HG03378 (cell line): Measurements from ENCODE around the gene NADSYN1.

Experiments used
- ATAC-seq: cut with Tn5 transposase; IDR thresholded peaks from one replicate; pipeline ENCODE4 v1.9.1; 2021; ENCODE audit warnings: mild to moderate bottlenecking, moderate library complexity; ENCODE audit not compliant: unreplicated experiment

The NADSYN1 gene

DNA sequence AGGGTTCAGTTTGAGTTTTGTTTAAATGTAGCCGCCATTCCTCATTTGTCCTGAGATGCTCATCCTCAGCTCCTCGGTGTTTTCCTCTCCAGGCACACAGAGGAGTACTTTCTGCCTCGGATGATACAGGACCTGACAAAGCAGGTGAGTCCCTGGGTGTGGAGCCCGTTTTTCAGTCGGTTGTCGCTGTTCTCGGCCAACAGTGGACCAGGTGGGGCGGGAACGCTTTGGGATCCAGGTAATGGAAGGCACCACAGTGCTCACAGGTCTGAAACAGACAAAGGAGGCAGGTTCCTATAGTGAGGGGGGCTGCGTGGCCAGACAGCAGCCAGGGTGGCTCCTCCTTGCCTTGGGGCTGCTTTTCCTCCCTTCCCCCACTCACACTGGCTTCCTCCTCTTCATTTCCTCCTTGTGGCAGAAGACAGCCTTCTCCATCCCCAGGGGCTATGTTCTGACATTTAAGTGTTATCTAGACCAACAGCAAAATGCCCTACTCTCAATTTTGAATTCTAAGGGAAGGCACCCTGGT lies 19.4 kb downstream of the NADSYN1 start:
- no peak for ATAC-seq

DNA sequence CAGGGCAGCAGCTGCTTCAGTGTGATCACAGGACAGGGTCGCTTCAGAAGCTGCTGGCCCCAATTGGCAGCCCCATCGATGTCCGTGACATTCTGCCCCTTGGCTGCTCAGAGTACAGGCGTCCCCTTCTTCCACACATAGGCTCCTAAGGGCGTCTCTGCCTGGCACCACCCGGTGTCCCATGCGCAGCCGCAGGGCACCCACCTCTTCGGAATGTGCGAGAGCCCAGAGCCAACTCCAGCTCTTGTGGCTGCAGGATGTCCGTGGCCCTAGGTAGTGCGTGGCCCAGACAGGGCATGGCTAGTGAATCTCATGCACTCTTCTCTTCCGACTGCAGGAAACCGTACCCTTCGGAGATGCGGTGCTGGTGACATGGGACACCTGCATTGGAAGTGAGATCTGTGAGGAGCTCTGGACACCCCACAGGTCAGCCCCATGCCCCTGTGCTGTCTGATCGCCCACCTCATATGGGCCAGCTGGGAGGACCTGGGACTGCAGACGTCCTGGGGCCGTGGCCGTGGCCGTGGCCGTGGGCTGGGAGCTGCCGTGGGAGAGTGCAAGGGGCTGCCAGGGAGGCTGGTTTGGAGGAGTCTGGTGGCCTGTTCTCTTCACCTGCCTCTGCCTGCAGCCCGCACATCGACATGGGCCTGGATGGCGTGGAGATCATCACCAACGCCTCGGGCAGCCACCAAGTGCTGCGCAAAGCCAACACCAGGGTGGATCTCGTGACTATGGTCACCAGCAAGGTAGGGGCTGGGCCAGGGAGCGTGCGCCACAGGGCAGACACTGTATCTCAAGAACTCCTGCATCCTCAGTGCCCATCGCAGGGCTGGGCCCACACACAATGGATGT lies 20.2 kb downstream of the NADSYN1 start:
- ATAC-seq = no peak

DNA sequence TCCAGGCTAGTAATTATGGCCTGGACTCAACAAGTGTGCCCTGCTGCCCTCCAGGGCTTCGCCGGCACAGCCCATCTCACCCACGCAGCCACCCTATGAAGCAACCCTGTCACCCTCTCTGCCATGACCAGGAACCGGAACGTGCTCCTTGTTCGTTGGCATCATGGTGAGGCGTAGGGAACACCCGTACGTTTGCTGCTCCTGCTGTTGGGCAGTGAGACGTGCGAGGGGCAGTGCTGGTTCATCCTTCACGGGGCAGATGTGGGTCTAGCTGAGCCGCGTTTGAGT lies 20.7 kb downstream of the NADSYN1 start:
- ATAC-seq = no peak

DNA sequence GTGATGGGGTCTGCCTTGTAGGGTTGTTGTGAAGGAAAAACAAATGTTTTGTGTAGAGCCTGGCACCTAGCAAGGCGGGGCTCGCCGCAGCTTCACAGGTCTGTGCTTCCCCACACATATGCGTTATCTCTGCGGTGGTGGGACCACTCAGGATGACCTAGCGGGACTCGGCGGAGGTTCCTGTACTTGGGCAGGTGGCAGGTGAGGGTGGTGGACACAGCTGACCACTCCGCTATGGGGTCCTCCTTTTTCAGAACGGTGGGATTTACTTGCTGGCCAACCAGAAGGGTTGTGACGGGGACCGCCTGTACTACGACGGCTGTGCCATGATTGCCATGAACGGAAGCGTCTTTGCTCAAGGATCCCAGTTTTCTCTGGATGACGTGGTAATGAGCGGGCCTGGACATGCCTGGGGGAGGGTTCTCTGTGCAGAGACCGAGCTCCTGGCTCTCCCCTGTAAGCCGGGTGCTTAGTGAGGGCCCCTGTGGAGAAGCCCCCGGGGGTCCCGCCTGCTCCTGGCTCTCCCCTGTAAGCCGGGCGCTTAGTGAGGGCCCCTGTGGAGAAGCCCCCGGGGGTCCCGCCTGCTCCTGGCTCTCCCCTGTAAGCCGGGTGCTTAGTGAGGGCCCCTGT lies 21.3 kb downstream of the NADSYN1 start:
- ATAC-seq = no peak

GRCh38 chr11:71474771-71475483 lies 21.9 kb downstream of the NADSYN1 start:
- no peak for ATAC-seq

DNA sequence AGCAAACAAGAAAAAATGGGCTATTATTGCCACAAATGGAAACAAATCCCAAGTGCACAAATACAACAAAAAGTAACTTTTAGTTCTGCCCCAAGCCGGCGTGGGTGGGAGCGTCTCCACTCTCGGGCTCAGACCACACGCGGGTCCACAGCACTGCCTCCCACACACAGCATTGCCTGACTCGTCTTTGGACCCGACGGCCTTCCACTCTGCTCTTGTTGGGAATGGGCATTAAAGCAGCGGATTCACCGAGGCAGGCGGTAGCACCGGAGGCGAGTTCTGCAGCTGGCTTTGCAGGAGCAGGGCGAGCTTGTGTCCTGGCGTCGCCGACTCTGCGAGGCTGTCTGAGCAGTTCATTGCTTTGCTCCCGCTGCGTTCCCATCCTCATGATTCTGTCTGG lies 23.0 kb downstream of the NADSYN1 start:
- no peak for ATAC-seq

DNA sequence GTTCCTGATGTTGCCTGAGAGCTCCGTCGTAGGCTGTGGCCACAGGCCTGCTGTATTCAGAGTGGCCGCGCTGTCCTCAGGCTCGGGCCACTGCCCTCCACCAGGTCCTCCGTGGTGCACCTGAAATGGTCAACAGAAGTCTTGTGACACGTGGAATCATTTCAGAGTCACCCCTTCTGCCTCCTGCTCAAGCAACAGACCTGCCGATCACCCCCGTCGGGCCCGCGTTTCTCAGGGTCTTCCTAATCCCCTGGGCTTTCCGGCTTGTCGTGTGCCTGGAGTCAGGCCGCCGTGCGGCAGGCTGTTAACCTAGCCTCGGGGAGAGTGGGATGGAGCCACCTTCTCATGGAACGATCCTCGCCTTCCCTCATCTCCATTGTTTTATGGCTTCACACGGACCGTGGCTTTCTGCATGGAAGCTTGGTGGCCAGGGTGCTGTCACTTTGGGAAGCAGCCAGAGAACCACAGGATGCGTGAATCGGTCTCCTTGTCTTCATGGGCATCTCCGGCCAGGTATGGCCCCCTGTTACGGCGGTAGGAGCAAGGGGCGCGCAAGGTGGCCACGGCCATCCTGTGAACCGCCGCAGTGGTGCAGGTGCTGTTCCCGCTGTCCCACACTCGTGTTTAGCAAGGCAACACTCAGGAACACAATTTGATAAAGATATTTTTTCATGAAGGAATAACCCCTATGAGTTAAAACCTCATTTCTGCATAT lies 24.1 kb downstream of the NADSYN1 start:
- ATAC-seq = no peak

DNA sequence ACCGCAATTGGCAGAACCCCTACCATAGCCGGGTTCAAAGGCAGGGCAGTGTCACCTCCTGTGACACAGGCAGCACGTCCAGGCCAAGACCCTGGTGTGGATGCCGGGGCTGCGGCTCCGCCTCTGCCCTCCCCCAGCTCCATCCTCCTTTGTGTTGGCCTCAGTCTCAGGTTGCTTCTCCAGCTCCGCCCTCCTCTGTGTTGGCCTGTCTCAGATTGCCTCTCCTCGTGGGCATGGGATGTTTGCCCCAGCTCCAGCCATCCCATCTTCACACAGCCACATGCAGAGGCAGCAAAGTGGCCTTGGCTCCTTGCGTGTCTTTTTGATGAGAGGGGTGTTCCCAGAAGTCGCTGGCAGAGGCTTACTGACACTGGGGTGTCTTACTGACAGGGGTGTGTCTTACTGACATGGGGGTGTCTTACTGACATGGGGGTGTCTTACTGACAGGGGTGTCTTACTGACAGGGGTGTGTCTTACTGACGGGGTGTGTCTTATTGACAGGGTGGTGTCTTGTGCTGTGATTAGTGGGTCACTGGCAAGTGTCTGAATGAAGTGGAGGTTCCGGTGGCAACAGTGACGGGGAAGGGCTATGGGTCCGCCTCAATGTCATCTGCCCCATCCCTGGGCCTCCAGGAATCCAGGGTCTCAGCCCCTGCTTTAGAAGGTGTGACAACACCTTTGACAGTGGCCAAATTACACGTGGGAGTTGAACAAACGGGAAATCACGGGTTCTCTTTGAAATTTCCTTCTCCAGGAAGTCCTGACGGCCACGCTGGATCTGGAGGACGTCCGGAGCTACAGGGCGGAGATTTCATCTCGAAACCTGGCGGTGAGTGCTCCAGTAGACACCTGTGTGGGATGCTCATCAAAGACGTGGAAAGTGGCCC lies 24.9 kb downstream of the NADSYN1 start:
- ATAC-seq = no peak

- no peak for ATAC-seq
These were observed 25.5 kb downstream of the NADSYN1 start for GRCh38 chr11:71478528-71478840.

DNA sequence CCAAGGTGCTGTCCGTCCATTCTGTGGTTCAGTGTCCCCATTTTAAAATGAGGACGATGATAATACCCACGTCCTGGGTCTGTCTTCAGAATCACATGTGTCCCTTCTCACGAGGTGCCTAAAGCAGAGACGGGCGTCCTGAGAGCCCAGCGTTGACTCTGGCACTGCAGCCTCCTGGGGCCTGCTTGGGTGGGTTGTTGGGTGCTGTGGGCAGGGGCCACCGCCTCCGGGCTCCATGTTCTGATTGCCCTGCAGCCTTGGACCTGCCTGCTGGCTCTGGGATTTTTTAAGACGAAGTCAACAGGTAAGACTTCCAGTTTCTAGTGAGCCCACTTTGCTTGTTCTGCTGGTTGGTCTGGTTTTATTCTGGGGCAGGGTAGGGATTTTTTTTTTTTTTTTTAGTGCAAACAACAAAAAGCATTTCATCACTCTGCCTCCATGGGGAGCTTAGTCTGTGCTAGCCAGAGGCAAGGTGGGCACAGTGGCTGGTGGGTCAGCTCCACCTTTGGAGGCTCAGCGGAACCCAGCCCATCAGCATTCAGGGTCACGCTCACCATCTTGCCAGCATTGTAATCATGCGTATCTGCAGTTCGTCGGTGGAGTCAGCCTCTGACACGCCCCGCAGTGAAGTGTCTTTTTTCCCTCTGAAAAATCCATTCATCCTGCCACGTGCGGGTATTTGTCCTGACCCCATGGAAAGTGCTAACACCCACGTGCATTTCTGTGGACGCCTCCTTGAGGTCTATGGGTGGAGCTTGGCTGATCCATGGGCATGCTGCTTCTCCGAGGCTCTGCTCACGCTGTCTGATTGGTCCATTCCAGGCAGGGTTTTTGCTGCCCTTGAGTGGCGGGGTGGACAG lies 28.3 kb downstream of the NADSYN1 start:
- no peak for ATAC-seq

DNA sequence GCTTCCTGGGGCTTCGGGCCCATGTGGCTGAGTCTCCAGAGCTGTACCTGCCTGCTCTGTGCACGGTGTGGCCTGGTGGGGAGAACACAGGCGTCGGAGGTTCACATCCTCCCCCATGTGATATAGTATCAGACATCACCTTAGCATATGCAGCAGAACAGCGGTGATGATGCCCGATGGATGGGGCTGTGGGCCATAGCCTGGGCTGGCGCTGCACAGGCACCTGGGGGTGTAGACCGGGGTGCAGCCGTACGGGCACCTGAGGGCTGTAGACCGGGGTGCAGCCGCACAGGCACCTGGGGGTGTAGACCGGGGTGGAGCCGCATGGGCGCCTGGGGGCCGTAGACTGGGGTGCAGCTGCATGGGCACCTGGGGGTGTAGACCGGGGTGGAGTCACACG lies 29.2 kb downstream of the NADSYN1 start:
- ATAC-seq = no peak

GRCh38 chr11:71482746-71483364 lies 29.9 kb downstream of the NADSYN1 start:
- no peak for ATAC-seq

DNA sequence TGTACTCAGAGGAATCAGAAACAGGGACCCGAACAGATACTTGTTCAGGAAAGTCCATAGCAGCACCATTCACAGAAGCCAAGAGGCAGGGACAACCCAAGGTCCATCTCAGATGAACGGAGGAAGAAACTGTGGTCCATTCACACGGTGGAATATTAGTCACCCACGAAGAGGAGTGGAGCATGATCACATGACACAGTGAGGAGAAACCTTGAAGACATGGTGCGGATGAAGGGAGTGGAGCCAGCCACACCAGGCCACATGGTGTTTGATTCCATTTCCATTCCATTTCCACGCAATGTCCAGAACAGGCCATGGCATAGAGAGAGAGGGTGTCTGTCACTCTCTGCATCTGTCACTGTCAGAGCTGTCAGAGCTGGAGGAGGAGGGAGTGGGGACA lies 30.7 kb downstream of the NADSYN1 start:
- ATAC-seq = no peak

GRCh38 chr11:71484248-71485062 lies 31.5 kb downstream of the NADSYN1 start:
- ATAC-seq = no peak

DNA sequence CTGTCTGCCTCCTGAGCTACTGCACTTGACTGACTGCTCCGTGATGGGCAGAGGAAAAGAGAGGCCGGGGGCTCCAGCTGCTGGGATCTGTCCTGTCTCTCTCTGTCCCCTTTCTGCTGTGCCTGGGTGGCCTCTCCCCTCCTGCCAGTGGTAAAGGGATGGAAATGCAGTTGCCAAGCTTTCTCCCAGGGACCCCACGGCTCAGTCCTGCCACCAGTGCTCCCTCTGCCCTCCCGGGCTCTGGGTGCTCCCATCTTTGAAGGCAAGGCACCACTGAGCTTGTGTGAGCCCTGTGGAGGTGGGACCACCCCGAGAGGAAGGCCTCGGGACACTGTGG lies 32.0 kb downstream of the NADSYN1 start:
- ATAC-seq = no peak

DNA sequence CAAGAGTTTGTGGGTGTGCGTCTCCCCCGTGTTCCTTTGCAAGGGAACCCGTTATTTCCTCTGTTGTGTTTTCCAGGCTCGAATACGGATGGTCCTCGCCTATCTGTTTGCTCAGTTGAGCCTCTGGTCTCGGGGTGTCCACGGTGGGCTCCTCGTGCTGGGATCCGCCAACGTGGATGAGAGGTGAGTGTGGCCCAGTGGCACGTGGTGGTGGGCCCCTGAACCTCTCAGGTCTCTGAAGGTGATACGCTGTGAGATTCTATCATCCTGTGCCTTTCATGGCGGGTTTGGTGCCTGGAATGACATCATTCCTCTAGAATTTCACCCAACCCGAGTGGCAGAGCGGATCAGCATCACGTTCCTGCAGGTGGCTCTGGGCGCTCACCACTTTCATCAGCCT lies 32.5 kb downstream of the NADSYN1 start:
- ATAC-seq = no peak

- no peak for ATAC-seq
These were observed 33.3 kb downstream of the NADSYN1 start for GRCh38 chr11:71486320-71486719.

- no peak for ATAC-seq
These were observed 35.8 kb downstream of the NADSYN1 start for GRCh38 chr11:71488681-71489270.
